Measurements from ENCODE around the gene JAZF1. TPM values are rescaled to one million over a fixed set of nuclear protein-coding genes. Genes with fewer than 3 reads are reported as not detected.

The JAZF1 gene
- total and polyA plus RNA-seq, 9 of the 15 experiments (the other 6 are each of a cell fraction or from before 2014, with no cell fraction given) = 0.04 to 0.64 (median 0.11) TPM; not detected in 3

- TF ChIP-seq CUX1 (CRISPR knock-in tag; IDR thresholded peaks at IDR 0.05) = no peak
- TF ChIP-seq ESRRB (CRISPR knock-in tag; IDR thresholded peaks at IDR 0.05; ENCODE audit: borderline replicate concordance) = no peak
- no peak for TF ChIP-seq MYNN (IDR thresholded peaks at IDR 0.05)
- TF ChIP-seq MYNN (CRISPR knock-in tag; IDR thresholded peaks at IDR 0.05) = no peak
- no peak for TF ChIP-seq ZNF384 (IDR thresholded peaks at IDR 0.05; ENCODE audit: low read depth, low read length)
- TF ChIP-seq XRCC5 (IDR thresholded peaks at IDR 0.05; ENCODE audit: low read depth, low read length) = no peak
- no peak for TF ChIP-seq AFF1 (IDR thresholded peaks at IDR 0.05; ENCODE audit: low read depth in 1 of 2, partially characterized antibody in 2 of 2)
- no peak for TF ChIP-seq ZNF77 (CRISPR knock-in tag; IDR thresholded peaks at IDR 0.05)
- TF ChIP-seq ZNF12 (CRISPR knock-in tag; IDR thresholded peaks at IDR 0.05) = no peak
- TF ChIP-seq ZBTB2 (IDR thresholded peaks at IDR 0.05) = no peak
Observed at GRCh38 chr7:28088901-28089714, 91.5 kb downstream of the JAZF1 start (continued).

All from K562 (cell line).